HG02642 (cell line): ENCODE data around the gene KRI1.

ENCODE experiments used
- ATAC-seq: cut with Tn5 transposase; IDR thresholded peaks from one replicate; pipeline ENCODE4 v1.9.1; 2021; ENCODE audit warnings: mild to moderate bottlenecking; ENCODE audit not compliant: unreplicated experiment, poor library complexity

The KRI1 gene

GRCh38 chr19:10521461-10522171 lies 44.2 kb downstream of the KRI1 start:
- ATAC-seq = no peak

GRCh38 chr19:10520652-10521318 lies 45.0 kb downstream of the KRI1 start:
- no peak for ATAC-seq

GRCh38 chr19:10519421-10519820 lies 46.4 kb downstream of the KRI1 start:
- no peak for ATAC-seq

- no peak for ATAC-seq
Measured at GRCh38 chr19:10518444-10519361, 47.1 kb downstream of the KRI1 start.

- ATAC-seq = no peak
Measured at GRCh38 chr19:10517760-10518443, 47.9 kb downstream of the KRI1 start.

- ATAC-seq = no peak
Measured at GRCh38 chr19:10517361-10517759, 48.5 kb downstream of the KRI1 start, which contains the start of gene S1PR5. TSS of gene S1PR5 (minus strand) at chr19:10517447. CDS start at chr19:10515011, 2,436 bp downstream.

- no peak for ATAC-seq
Measured at GRCh38 chr19:10516671-10517286, 49.0 kb downstream of the KRI1 start.

- no peak for ATAC-seq
Measured at GRCh38 chr19:10516064-10516385, 49.8 kb downstream of the KRI1 start.

- no peak for ATAC-seq
Measured at GRCh38 chr19:10514211-10515145, 51.3 kb downstream of the KRI1 start.

- no peak for ATAC-seq
Measured at GRCh38 chr19:10513223-10513622, 52.6 kb downstream of the KRI1 start.

GRCh38 chr19:10510301-10510802 lies 55.5 kb downstream of the KRI1 start:
- ATAC-seq = no peak

GRCh38 chr19:10508707-10509106 lies 57.1 kb downstream of the KRI1 start:
- ATAC-seq = no peak

- ATAC-seq = no peak
Measured at GRCh38 chr19:10508036-10508435, 57.8 kb downstream of the KRI1 start.

- ATAC-seq = no peak
Measured at GRCh38 chr19:10505583-10506229, 60.1 kb downstream of the KRI1 start.
